Stimulated activated CD4-positive, alpha-beta T cell treated with anti-CD3 and anti-CD28 coated beads, Interleukin-4, amount 100 ng/mL, for 1 hour (primary cell): ENCODE measurements around the gene SLC38A4.
"Not testable (repeated sequence)": the region's sequence is repeated elsewhere in the genome, so short reads cannot be mapped to it uniquely, and the experiment has no call there.

Experiments
- DNase-seq: peaks from one replicate; pipeline ENCODE4 v3.0.0-alpha.2; 2020

The SLC38A4 gene

DNA sequence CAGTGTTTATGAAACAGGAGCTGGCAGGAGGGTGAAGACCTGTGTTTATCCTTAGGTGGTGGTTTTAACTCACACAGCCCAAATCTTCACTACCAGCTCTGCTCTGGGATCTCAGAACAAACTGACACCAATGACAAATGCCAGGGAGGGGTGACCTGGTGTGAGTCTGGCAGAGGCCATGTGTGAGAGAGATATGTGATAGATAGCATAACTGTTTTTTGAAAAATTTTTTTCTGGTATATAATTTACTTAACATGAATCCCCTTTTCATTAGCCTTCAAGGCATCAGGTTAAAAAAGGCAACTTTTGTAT, 51.5 kb downstream of the SLC38A4 start:
- no peak for DNase-seq

DNA sequence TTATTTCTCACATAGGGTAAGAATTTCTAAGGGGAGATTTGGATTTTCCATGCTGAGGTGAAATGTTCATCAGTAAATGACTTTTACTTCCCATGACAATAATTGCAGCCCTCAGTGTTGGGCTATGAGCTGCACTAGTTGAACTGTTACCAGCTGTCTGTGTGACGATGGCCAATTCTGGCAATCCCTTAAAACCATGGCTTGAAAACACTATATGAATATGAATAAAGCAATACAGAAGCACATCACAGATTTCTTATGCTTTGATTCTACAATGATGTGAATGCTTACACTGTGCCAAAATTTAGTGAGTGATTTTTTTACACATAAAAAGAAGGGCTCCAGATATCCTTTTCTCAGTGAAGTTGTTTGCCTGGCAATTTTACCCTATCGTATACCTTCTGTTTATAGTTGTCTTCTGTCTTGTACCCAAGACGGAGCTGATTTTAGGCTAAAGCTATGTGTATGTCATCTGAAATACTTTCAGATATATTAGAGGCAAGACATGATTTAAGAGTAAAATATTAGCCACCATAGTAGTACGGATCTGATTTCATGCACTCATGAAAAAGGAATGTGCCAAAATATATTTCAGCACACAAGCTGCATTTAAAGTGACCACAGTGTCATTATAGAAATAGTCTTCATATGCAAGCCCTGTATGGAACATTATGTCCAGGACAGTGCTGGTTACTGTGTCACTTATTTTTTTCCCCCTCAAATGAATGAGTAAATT, 52.0 kb downstream of the SLC38A4 start:
- DNase-seq: no peak

DNA sequence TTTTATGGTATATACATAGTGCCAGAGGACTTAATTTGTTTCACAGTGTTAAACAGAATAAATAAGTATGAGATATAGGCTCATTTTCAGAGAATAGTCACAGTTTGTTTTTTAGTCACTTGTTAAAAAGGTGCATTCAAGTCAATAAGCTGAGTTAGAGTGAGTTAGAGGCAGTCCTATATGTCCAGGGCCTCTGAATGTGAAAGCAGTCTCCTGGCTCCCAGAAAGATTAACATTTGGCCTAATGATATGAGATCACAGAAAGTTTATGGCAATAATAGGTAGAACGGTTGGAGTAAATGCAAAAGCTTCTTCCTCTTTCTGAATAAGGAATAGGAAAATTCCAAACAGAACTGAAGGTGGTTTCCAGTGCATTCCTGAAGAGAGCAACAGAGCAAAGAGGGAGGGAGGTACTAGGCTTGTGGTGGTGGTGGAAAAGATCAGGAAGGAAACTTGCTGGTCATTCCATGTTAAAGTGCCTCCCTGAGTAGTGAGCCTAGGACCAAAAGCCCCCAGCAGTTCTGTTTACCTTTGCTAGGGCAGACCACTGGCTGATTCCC, 54.4 kb downstream of the SLC38A4 start:
- DNase-seq: no peak

DNA sequence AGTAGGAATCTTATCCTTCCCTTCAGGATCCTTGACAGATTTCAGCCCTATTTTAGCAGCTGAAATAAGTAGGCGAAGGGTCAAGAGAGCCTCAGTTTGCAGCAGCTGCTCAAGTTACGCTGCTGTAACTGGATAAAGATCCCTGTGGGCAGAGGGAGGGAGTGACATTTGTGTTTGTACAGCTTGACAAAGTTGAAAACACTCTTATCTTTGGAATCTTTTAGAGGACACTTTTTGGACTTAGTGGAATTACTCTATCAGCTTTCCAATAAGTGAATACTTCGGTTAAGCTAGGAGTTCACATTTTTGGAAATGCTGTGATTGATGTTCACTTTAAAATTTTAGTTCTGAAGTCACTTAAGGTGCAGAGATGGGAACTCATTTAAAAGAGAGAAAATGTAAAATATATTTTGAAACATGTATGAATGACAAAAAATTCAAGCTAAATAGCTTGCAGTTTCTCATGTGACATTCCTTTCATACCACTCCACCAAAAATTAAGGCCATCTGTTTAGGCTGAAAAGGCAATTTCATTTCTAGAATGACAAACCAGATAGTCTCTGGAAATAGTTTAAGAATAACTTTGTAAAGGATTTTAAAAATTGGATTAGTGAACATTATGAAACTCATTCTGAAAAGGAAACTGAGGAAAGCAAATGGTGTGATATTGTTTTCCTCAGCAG, 55.2 kb downstream of the SLC38A4 start:
- DNase-seq: no peak

DNA sequence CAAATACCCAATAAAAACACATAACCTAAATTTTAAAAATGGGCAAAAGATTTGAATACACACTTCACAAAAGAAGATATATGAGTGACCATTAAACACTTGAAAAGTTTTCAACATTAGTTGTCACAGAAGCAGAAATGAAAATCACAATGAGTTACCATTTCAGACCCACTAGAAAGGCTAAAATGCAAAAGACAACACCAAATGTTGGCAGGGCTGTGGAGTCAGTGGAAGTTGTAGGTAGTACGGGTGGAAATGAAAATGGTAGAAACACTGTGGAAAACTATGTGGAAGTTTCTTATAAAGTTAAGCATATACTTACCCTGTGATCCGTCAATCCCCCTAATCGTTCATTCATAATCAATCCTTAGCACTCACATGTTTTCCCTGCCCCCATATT, 61.8 kb downstream of the SLC38A4 start:
- no peak for DNase-seq

DNA sequence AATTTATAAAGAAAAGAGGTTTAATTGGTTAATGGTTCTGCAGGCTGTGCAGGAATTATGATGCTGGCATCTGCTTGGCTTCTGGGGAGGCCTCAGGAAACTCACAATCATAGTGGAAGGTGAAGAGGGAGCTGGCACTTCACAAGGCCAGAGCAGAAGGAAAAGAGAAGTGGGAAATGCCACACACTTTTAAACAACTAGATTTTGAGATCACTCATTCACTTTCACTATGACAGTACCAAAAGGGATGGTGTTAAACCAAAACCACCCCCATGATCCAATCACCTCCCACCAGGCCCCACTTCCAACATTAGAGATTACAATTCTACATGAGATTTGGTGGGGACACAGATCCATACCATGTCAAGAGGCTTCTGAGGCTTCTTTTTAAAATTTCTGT, 62.6 kb downstream of the SLC38A4 start:
- no peak for DNase-seq

DNA sequence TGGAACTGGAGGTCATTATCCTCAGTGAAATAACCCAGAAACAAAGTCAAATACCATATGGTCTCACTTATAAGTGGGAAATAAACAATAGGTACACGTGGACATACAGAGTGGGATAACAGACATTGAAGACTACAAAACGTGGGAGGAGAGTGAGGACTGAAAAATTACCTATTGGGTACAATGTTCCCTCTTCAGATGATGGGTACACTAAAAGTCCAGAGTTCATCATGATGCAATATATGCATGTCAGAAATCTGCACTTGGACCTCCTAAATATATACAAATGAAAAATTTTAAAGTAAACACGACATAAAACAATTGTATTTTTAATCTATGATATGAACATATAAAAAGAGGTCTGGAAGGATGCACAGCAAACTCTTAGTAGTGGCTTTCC, 71.2 kb downstream of the SLC38A4 start:
- DNase-seq: no peak

DNA sequence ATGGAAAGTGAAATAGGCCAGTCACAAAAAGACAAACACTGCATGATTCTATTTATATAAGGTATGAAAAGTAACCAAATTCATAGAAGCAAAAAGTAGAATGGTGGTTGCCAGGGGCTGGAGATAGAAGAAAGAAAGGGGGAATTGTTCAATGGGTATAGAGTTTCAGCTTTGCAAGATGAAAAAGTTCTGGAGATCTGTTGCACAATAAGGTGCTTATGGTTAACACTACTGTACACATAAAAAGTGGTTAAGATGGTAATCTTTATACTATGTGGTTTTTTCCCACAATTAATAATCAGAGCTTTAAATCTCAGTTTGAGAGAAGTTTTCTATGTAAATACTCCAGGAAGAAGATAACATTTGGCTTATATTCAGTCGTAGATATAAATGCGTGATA, 73.4 kb downstream of the SLC38A4 start:
- DNase-seq: no peak

DNA sequence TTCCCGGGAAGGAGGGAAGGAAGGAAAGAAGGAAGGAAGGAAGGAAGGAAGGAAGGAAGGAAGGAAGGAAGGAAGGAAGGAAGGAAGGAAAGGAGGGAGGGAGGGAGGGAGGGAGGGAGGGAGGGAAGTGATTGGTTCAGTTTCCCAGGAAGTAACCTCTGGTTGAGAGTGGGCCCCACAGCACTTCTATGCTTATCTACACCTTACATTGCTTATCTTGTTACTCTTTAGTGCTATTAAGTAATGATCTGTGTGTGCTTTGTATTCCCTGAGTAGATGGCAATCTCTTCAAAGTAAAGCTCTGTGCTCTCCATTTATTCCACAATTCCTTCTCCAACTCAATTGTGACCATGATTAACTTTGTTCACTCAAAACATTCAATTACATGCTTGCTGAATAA, 74.6 kb downstream of the SLC38A4 start:
- no peak for DNase-seq

DNA sequence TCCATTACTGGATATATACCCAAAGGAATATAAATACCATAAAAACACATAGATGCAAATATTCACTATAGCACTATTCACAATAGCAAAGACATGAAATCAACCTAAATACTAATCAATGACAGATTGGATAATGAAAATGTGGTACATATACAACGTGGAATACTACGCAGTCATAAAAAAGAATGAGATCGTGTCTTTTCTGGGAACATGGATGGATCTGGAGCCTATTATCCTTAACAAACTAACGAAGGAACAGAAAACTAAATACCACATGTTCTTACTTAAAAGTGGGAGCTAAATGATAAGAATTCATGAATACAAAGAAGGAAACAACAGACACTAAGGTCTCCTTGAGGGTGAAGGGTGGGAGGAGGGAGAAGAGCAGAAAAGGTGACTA, 76.5 kb downstream of the SLC38A4 start:
- DNase-seq: no peak

DNA sequence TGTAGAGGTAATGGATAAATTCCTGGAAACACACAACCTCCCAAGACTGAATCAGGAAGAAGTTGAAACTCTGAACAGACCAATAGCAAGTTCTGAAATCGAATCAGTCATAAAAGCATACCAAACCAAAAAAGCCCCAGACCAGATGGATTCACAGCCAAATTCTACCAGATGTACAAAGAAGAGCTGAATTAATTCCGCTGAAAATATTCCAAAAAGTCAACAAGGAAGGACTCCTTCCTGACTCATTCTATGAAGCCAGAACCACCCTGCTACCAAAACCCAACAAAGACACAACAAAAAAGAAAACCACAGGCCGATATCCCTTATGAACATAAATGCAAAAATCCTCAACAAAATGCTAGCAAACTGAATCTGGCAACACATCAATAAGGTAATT, 81.5 kb downstream of the SLC38A4 start:
- DNase-seq: no peak

DNA sequence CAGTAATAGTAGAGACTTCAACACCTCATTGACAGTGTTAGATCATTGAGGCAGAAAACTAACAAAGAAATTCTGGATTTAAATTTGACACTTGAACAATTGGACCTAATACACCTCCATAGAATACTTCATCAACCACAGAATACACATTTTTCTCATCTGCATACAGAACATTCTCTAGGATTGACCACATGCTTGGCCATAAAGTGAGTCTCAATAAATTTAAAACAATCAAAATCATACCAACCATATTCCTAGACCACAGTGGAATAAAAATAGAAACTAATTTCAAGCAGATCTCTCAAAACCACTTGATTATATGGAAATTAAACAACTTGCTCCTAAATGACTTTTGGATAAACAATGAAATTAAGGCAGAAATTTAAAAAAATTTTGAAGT, 82.3 kb downstream of the SLC38A4 start:
- no peak for DNase-seq

DNA sequence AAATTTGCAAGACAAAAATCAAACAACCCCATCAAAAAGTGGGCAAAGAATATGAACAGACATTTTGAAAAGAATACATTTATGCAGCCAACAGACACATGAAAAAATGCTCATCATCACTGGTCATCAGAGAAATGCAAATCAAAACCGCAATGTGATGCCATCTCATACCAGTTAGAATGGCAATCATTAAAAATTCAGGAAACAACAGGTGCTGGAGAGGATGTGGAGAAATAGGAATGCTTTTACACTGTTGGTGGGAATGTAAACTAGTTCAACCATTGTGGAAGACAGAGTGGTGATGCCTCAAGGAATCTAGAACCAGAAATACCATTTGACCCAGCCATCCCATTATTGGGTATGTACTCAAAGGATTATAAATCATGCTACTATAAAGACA, 83.5 kb downstream of the SLC38A4 start:
- not testable (repeated sequence) for DNase-seq

DNA sequence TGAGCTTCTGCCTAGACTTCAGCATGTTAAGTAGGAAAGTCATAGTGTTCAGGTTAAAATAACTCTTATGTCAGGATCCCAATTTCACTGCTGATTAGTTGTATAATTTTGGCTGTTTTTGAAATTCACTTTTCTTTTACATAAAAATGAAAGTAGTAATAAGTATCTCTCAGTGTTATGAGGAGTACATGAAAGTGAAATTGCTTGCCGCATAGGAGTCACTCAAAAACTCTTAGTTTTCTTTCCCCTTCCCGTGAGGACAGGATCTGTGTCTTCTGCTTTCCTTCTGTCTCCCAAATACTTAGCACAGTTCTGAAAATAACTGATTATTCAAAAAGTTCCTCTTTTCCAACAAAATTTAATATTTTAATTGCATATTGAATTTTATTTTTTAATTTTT, 100.5 kb downstream of the SLC38A4 start:
- DNase-seq: no peak

DNA sequence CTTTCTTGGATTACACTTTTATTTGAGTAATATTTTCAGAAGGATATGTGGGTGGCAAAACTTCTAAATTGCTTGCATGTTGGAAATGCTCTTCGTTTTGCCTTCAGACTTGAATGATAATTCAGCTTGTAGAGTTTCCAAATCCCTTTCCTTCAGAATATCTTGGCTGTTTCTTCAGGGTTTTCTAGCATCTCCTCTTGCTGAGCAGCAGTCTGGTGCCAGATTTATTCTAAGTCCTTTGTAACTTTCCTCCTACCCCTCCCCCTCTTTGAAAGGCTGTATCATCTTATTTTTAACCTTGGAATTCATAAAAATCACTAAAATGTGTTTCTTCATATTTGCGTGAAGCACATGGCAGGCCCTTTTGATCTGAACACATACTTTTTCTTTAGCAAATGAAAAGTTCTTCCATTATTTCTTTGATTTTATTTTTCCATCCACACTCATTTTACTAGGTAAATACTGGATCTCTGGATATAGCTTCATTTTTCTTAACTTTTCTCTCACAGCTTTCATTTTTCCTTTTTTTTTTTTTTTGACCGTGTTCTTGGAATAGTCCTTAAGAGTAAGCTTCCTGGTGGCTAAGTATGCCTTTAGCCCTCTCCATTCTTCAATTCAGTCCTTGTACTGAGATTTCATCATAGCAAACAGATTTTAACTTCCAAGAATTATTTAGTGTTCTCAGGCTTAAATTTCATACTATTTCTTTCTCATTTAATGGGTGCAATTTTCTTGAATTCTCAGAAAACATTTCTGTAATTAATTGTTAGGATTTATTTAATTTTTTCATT, 102.0 kb downstream of the SLC38A4 start:
- DNase-seq: no peak

DNA sequence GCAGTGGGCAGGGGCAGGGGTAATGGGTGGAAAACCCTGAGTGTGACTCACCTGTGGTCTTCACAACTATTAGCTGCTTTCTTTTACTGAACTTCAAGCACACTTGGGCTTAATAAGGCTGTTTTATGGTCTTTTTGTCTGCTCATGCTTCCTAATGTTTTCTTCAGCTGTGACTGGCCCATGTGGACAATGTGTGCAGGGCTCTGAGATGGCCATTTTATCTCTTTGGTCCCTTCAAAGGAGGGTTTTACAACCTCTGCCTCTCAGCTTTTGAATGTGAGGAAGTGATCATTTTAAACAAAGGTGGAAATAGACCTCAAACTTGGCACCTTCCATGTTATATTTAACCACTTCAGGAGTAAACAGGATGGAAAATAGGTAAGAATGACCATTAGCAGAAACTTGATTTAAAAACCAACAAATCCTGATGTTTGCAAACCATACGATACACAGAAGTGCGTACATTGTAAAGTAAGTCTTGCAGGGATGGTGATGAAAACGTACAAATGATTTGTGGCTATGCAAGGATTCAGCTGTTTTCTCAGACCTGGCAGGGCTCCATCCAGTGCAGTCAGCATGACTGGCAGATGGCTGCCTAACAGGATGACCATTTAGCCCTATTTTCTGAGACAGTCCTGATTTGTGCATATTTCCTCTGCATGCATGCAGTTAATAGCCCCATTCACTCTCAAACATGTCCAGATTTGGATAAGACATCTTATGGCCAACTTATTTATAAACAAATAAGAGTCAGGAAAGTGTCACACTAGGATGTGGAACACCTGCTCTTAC, 103.2 kb downstream of the SLC38A4 start:
- no peak for DNase-seq

DNA sequence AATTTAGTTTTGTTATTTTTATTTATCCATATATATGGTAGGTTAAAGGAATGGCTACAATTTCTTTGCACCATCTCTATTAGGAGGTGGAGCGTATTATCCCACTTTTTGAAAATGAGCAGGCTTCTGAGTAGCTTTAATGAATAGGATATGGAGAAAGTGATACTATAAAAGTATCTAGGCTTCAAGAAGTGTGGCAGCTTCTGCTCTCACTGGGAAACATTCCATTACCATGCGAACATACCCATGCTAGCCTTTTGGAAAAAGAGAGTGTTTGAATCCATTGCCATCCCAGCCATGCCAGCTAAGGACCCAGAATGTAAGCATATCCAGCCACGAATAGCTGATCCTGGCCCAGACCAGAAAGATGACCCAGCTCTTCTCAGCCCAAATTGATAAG, 107.3 kb downstream of the SLC38A4 start:
- no peak for DNase-seq

DNA sequence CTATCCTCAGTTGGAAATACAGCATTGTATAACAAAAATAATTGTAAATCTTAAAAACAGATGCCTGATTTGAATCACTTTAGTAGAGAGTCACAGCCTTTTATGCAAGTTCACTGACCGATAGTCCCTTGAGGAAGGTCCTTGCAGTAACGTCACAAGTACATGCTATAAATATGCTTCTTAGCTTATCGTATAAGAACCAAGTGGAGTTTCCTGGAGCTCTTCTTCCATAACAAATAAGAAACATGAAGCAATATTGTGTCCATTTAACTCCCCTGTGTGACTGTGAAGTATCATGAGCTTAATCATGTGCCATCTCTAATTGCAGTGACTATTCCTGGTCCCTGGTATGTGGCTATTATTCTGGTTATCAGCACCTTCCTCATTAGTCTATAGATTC, 107.9 kb downstream of the SLC38A4 start:
- DNase-seq: no peak

DNA sequence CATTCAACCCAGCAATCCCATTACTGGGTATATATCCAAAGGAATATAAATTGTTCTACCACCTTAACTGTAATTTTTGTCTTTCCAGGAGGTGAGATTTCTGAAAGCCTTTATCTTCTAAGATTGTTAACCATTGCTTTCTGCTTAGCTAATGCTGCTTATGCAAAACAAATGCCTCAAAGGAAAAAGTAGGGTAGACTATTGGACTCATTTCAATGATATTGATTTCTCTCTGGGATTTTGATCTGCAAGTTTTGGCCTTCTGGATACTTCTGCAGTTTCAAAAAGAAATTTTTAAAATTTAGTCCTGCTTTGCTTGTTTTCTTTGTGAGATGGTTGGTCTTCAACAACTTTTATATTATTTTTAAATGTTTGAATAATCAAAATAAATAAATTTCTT, 108.6 kb downstream of the SLC38A4 start:
- DNase-seq: no peak
